Left hindlimb (tissue), 1 donor: ENCODE data around the gene CNNM2.

ENCODE experiments used
- DNase-seq: peaks from one replicate; pipeline ENCODE4 v3.0.0-alpha.2; 2018

Gene CNNM2

DNA sequence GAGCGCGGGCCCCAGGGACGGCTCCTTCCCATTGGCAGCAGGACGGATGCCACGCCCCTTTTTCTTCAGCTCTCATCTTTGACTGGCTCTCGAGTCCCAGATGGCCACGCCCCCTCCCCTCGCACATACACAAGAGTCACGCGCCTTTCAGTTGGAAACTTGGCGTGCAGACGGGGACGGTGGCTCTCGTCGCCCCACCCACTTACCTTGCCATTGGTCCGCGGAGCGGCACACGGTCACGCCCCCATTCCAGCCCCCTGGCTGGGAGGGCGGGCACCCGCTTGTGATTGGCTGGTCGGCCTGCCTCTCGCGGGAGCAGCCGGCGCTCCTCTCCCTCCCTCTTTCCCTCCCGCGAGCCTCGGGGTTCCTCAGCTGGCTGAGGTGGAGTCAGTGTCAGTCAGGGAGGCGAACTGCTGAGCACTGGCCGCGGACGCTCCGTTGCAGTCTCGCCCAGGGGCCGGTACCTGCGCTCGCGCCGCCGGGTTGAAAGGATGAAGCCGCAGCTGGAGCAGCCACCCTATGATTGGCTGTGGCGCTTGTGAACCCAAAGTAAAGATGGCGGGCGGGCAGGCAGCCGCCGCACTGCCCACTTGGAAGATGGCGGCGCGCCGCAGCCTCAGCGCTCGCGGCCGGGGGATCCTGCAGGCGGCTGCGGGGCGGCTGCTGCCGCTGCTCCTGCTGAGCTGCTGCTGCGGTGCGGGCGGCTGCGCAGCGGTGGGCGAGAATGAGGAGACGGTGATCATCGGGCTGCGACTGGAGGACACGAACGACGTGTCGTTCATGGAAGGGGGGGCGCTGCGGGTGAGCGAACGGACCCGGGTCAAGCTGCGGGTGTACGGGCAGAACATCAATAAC is at the start of gene CNNM2:
Gene CNNM2, plus strand, starts transcription at position 333 of the 855 bp plus-strand sequence. Its CDS starts 187 bp downstream, at position 520.
- DNase-seq, result peak; percentile 100

DNA sequence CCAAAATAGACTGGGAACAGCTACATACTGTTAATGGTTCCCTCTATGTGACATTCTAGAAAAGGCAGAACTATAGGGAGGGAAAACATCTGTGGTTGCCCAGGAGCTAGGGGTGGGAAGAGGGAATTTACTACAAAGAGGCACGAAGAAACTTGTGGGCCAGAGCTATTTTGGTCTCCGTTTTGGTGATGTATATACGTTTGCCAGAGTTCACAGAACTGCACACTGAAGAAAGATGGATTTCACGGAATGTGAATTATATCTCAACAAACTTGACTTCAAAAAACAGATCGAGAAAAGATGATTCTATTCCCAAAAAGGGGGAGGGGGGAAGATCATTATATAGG is 49.2 kb upstream of the CNNM2 start:
- no peak for DNase-seq

DNA sequence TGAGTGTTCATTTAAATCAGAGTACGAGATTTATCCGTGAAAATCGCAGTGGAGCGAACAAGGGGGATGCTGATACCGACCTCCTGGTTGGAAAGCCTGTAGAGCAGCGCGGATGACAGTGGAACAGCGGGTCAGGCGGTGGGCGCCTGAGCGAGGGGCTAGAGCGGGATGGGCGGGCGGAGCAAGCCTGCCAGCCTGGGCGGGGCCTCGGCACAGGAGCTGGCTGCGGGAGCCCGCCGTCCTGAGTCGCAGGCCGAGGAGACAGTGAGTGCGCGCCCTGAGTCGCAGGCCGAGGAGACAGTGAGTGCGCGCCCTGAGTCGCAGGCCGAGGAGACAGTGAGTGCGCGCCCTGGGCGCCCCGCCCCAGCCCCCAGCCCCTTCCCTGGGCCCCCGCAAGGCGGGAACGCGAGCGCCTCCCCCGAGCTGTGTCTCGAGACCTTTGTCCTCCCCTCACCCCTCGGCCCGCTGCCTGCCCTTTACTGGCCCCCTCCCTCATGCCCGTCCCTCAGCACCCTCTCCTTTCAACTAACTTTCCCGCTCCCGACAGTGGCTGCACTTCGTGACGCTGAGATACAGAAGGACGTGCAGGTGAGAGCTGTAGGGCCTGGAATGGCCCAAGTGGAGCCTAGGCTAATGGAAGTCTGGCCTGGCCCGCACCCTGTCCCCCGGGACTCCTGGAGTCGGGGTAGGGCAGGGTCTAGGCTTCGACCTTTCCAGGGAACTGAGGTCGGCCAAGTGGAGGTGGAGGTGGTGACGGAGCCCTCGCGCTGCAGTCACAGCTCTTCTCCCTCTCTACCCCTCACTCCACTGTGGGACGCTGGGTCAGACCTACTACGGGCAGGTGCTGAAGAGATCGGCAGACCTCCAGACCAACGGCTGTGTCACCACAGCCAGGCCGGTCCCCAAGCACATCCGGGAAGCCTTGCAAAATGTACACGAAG is 48.6 kb upstream of the CNNM2 start, which contains the start of gene AS3MT:
Gene AS3MT, plus strand, starts transcription at position 213 of the 941 bp plus-strand sequence. Its CDS starts 123 bp downstream, at position 336.
- peak; percentile 74 for DNase-seq

DNA sequence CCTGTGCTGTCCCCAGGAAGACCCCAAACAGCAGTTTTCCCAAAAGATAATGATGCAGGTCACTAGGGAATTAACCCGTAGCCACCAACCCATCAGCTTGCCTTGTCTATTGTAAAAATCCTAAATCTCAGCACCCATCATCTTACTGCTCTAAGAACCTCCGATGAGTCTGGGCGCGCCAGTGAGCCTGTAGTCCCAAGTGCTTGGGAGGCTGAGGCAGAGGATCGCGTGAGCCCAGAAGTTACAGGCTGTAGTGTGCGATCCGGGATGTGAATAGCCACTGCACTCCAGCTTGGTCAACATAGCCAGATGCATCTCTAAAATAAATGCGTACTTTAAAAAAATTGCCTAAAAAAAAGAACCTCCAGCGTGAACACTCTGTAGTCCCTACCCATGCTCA is 47.9 kb upstream of the CNNM2 start:
- DNase-seq, result no peak

DNA sequence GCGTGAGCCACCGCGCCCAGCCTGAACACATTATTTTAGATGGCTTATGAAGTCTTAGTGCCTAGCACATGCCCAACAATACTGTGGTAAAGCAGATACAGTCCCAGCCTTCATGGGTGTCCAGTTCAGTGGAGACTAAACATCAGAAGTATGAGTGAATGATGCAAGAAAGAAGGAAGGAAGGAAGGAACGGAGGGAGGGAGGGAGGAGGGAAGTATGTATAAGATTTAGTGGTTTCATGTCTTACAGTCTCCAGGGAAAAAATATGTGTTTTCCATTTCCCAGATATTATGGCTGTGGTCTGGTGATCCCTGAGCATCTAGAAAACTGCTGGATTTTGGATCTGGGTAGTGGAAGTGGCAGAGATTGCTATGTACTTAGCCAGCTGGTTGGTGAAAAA is 45.9 kb upstream of the CNNM2 start:
- DNase-seq, result no peak

DNA sequence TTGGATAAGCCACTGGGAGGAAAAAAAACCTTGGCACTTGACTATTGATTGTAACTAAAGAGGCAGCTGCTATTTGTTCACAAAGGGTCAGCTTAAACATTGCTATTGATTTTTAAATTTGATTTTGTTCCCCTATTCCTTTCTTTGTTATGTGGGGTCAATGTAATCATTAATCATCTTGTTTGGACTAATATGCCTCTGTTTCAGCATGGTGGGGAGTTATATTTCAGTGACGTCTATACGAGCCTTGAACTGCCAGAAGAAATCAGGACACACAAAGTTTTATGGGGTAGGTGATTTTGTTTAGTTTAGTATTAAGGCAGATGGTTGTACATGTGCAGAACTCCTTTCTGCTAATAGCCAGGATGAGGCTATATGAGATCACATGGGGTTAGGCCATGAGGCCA is 41.3 kb upstream of the CNNM2 start:
- no peak for DNase-seq

DNA sequence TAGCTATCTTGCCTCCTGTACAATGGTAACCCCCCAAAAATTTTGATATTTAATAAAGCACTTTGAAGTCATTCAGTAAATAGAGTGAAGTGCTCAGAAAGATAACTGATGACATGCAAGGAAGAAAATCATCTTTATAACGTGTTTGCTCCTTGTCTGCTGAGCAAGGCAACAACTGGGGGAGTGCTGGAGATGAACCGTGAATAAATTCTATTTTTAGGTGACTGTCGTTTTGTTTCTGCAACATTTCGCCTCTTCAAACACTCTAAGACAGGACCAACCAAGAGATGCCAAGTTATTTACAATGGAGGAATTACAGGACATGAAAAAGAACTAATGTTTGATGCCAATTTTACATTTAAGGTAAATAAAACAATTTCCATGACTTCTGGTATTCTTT is 39.5 kb upstream of the CNNM2 start:
- no peak for DNase-seq

DNA sequence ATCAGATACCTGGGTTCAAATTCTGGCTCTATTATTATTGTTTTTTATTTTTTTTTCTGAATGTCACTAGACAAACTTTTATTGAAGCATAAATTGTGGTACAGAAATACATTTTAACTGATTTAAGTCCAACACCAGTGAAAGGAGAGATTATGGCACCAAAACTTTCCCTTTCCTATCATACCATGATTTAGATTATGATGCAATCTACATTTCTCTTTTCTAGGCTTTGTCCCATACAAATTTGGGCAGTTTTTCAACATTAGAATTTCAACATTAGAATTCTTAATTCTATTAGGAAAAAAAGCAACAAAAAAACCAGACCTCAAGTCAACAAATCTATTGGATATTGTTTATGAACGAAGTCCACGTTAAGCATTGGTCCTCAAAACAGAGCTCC is 37.8 kb upstream of the CNNM2 start:
- DNase-seq, result no peak

DNA sequence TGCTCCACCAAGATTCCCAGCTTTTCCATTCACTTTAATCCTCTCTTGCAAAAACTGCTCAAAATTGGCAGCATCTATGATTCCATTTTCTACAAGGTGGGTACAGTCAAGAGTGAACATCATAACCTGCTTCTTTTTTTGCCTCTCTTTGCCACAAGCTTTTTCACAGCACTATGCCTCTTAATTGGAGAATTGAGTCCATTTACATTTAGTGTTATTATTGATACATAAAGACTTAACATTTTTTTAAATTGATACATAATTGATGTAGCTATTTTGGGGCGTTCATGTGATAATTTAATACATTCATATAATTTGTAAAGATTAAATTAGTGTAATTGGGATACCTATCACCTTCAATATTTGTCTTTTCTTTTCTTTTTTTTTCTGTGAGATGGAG is 30.0 kb upstream of the CNNM2 start:
- DNase-seq, result no peak

DNA sequence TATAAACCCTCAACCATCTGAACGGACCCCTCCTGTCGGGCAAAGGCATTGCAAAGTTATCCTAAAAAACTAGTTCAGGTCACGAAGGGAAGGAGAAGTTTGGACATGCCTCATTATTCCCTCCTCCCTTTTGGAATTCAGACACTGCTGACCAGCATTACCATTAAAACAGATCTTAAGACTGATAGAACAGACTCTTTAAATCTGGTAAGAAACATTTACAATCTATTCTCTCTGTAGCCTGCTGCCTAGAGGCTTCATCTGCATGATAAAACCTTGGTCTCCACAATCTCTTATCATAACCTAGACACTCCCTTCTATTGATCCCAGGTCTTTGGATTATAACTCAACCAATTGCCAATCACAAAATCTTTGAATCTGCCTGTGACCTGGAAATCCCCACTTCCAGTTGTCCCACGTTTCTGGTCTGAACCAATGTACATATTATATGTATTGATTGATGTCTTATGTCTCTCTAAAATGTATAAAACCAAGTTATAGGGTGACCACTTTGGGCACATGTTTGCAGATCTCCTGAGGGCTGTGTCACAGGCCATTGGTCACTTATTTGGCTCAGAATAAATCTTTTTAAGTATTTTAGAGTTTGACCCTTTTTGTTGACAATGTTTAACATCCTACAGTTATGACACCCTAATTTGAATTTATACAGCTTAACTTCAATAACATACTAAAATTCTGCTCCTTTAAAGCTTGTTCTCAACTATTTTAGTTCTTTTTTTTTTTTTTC is 23.5 kb upstream of the CNNM2 start:
- DNase-seq, result no peak

DNA sequence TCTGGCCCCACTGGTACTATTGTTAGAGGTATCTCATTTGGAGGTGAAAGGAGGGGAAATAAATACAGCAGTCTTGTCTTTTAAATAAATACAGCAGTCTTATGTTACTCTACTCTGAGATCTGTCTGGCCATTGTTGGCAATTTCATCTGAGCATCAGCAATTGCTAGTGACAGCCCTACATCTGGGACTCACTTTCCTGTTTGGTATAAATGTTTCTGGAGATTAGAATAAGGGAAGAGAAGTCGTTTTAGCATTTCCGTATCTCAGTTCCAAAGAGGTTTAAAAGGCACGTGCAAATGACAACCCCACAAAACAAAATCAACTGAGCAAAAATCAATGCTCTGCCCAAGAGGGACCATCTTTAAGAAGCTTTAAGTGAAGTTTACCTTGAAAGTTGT is 18.1 kb upstream of the CNNM2 start:
- DNase-seq, result no peak

DNA sequence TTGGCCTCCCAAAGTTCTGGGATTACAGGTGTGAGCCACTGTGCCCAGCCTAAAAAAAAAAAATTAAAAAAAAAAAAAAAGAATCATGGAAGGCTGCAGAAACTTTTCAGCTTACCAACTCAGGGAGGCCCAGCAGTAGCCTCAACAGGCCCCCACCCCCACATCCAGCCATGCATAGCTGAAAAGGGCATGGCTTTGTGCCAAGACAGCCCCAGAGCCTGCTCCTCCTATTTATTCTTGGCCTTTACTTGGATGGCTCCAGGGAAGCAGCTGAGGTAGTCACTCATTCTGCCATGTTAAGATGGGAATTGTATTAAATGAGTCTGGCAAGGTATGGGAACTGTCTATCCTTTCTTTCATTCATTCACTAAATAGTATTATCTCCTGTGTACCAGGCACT is 13.7 kb upstream of the CNNM2 start:
- DNase-seq, result no peak

DNA sequence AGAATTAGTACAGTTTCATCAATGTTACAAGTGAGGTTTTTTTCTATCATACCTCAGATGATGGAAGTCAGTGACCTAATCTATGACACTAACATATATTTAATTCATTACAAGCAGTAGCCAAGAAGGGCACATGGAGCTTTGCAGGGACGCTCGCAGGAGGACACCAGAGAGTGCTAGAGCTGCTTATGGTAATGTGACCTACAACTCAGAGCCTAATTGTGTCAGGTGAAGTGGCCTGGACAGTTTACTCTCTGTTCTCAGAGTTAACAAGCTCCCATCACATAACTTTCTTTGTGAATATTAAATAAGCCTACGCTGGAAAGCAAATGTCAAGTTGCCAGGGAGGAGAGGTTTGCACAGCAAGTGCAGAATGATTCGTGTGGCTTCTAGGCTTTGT is 11.6 kb upstream of the CNNM2 start:
- no peak for DNase-seq

DNA sequence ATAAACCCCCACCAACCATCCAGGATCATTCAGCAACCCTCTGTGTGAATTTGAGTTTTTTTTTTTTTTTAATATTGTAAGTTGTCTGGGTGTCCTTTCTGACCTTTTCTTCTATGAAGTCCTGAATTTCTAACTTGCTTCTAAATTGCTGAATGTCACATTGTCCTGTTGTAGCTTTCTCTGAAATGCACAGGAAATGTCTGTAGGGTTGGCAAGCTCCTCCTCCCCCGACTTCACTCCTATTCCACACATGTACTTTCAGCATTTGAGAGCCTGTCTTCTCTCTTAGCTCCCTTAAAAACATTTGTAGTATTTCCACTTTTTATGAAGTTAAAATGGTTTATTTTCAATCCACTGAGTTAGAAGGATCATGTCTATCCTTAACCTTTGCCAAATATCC is 3.3 kb upstream of the CNNM2 start:
- DNase-seq, result no peak

DNA sequence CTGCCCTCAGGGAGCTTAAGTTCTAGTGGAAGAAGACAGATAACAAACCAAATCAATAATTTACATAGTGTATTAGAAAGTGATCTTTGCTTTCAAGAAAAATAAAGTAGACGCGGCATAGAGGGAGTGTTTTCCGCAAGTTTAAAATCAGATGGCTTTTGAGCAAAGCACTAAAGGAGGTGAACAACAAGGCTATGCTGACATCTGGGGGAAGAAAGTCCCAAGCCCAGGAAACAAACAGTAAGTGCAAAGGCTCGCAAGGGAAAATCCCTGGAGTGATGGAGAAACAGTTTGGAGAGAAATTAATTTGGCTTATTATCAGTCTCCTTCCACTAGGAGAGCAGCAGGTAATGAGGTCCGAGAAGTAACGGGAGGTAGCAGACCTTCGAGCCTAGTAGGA is 1.9 kb upstream of the CNNM2 start:
- DNase-seq, result no peak

DNA sequence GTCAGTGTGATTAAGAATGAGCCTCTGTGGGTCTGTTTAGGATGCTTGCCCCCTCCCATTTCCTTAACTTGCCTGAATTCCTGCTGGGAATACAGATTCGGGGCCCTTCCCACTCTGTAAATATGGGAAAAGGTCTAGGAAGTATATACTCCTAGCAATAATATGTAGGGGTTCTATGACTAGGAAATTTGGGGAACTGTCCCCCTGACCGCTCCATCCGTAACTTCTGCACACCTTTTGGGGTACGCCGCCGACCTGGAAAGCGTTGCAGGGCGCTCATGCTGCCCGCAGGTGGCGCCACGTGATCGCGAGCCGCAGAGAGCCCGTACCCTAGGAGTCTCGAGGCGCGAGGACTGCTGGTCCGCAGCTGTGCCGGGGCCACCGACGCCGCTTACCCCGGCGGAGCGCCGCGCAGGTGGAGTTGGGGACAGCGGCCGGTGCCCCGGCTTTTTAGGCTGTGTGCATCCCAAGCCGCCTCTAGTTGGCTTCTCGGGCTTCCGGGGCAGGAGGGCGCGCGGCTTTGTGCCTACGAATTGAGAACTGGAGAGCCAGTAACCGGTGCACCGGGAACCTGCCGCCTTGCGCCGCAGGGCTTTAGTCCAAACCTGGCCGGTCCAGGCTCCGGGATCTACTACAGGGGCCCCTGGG is 656 bp upstream of the CNNM2 start:
- peak; percentile 84 for DNase-seq

DNA sequence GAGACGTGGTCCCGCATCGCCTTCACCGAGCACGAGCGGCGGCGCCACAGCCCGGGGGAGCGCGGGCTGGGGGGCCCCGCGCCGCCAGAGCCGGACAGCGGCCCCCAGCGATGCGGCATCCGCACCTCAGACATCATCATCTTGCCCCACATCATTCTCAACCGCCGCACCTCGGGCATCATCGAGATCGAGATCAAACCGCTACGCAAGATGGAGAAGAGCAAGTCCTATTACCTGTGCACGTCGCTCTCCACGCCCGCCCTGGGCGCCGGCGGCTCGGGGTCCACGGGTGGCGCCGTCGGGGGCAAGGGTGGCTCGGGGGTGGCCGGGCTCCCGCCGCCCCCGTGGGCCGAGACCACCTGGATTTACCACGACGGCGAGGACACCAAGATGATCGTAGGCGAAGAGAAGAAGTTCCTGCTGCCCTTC is 737 bp downstream of the CNNM2 start:
- no peak for DNase-seq

DNA sequence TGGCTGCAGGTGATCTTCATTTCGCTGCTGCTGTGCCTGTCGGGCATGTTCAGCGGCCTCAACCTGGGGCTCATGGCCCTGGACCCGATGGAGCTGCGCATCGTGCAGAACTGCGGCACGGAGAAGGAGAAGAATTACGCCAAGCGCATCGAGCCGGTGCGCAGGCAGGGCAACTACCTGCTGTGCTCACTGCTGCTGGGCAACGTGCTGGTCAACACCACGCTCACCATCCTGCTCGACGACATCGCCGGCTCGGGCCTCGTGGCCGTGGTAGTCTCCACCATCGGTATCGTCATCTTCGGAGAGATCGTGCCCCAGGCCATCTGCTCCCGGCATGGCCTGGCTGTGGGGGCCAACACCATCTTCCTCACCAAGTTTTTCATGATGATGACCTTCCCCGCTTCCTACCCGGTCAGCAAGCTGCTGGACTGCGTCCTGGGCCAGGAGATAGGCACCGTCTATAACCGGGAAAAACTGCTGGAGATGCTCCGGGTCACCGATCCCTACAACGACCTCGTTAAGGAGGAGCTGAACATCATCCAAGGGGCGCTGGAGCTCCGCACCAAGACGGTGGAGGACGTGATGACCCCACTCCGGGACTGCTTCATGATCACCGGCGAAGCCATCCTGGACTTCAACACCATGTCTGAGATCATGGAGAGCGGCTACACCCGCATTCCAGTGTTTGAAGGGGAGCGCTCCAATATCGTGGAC is 1.3 kb downstream of the CNNM2 start:
- DNase-seq, result peak; percentile 33

DNA sequence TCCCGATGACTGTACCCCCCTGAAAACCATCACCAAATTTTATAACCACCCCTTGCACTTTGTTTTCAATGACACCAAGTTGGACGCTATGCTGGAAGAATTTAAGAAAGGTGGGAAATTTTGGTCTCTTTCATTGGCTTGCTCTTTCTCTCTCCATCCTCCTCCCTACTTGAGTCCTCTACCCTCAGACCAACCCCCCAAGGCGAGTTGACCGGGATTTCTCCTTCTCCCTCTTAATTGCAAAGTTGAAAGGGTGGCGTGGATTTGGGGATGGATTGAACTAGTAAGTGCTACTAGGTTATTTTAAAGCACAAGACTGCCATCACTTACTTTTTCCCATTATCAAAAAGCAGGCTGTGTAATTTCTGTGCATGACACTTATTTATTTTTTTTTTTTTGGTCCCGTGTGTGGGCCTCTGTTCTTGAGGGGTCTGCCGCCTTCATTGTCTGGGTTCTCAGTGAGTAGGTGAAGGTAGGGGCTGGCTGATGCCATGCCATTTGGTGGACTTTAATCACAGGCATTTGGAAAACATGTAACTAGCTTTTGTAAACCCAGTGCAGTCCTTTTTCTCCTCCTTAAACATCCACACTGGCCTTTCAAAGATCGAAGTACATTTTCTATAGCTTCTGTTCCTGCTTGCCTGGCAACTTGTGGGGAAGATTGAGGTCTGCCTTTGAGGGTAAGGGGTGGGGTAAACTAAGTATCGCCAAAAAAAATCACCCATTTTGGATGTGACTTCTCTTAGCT is 2.1 kb downstream of the CNNM2 start:
- no peak for DNase-seq

DNA sequence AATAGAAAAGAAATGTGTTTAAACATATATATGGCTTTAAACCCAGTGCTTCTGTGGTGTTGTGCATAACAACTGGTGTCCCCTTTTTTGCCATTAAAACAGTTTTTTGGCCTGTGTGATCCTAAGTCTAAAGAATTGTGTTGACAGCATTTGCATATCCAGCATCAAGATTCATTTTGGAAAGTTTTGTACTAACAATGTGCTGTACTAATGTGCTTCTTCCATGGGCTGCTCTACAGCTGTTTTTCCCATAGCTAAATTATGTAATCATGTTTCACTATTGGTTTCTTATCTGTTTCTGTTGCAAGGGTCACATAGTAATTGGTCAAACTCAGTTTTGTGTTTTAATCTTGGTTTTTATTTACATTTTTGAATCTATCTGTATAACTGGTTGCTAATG is 5.5 kb downstream of the CNNM2 start:
- no peak for DNase-seq

DNA sequence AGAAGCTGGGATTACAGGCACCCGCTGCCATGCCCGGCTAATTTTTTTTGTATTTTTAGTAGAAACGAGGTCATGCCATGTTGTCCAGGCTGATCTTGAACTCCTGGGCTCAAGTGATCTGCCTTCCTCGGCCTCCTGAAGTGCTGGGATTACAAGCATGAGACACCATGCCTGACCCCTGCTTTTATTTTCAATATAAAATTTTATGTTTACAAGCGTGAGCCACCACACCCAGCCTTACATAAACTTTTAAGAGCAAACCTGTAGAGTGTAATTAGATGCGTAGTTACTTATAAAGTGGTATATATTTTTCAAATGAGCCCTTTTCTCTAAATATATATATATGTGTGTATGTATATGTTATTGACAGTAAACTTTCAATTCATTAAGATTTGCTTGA is 8.7 kb downstream of the CNNM2 start:
- DNase-seq, result no peak
